PC-9 (cell line): ENCODE data around the gene ATXN1.

Experiments used
- EZH2 ChIP-seq: fragments of 200-600 bp; sonication (generic); IDR thresholded peaks from 2 replicates; pipeline ENCODE4 v1.8.0; 2017; ENCODE audit warnings: antibody characterized with exemption, low read depth
- TF ChIP-seq, protein P1 (sequence below): fragments of 200-600 bp; sonication (generic); conservative IDR thresholded peaks from 2 replicates; pipeline ENCODE4 v1.6.1; 2017; ENCODE audit warnings: mixed run types, antibody characterized with exemption, mild to moderate bottlenecking, moderate library complexity

DNA sequence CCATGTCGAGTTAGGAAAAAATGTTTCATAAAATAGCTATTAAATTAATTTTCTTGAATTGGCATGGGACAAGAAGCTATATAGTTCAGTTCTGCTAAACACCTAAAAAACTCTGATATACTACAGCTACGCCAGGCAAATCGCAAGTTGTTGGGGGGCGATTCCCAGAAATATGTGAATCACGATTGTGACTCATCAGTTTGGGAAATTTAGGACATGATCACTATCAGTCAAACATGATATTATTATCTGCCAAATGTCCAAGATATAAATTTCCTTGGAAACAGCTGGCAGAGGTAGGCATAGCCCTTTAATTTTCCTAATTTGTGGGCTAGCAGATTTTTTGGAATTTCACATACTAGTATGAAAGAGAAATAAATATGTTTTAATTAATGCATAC is 123.6 kb downstream of the ATXN1 start:
- no peak for TF ChIP-seq EZH2
- TF ChIP-seq, protein P1, sequence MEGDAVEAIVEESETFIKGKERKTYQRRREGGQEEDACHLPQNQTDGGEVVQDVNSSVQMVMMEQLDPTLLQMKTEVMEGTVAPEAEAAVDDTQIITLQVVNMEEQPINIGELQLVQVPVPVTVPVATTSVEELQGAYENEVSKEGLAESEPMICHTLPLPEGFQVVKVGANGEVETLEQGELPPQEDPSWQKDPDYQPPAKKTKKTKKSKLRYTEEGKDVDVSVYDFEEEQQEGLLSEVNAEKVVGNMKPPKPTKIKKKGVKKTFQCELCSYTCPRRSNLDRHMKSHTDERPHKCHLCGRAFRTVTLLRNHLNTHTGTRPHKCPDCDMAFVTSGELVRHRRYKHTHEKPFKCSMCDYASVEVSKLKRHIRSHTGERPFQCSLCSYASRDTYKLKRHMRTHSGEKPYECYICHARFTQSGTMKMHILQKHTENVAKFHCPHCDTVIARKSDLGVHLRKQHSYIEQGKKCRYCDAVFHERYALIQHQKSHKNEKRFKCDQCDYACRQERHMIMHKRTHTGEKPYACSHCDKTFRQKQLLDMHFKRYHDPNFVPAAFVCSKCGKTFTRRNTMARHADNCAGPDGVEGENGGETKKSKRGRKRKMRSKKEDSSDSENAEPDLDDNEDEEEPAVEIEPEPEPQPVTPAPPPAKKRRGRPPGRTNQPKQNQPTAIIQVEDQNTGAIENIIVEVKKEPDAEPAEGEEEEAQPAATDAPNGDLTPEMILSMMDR: no peak
